SH-SY5Y (cell line): ENCODE data around the gene SMYD3.

Experiments
- GATA2 ChIP-seq: IDR thresholded peaks from 2 replicates; pipeline ENCODE4 v1.6.1; 2011; ENCODE audit warnings: mild to moderate bottlenecking, low read depth, low read length
- GATA3 ChIP-seq: IDR thresholded peaks from 2 replicates; pipeline ENCODE4 v1.6.1; 2011; ENCODE audit warnings: low read depth, mild to moderate bottlenecking, low read length, moderate library complexity

Gene SMYD3

GRCh38 chr1:246166841-246167240 is 340.2 kb downstream of the SMYD3 start:
- TF ChIP-seq GATA2: no peak
- TF ChIP-seq GATA3: no peak

- no peak for TF ChIP-seq GATA3
- TF ChIP-seq GATA2: no peak
Measured at GRCh38 chr1:246165826-246166709, 341.0 kb downstream of the SMYD3 start.

- TF ChIP-seq GATA2 (no peak), GATA3 (no peak)
Measured at GRCh38 chr1:246164764-246165163, 342.3 kb downstream of the SMYD3 start.

- no peak for TF ChIP-seq GATA2
Measured at GRCh38 chr1:246162560-246162959, 344.5 kb downstream of the SMYD3 start.

GRCh38 chr1:246161626-246162025 is 345.5 kb downstream of the SMYD3 start:
- TF ChIP-seq GATA3 (no peak), GATA2 (no peak)

GRCh38 chr1:246160905-246161304 is 346.2 kb downstream of the SMYD3 start:
- no peak for TF ChIP-seq GATA2
- no peak for TF ChIP-seq GATA3

- no peak for TF ChIP-seq GATA2
- TF ChIP-seq GATA3: no peak
Measured at GRCh38 chr1:246160374-246160773, 346.7 kb downstream of the SMYD3 start.

- no peak for TF ChIP-seq GATA2
- no peak for TF ChIP-seq GATA3
Measured at GRCh38 chr1:246159279-246160227, 347.5 kb downstream of the SMYD3 start.

GRCh38 chr1:246158131-246158530 is 348.9 kb downstream of the SMYD3 start:
- TF ChIP-seq GATA2: no peak
- no peak for TF ChIP-seq GATA3

GRCh38 chr1:246157516-246157915 is 349.6 kb downstream of the SMYD3 start:
- TF ChIP-seq GATA2 (no peak), GATA3 (no peak)

GRCh38 chr1:246156847-246157246 is 350.2 kb downstream of the SMYD3 start:
- TF ChIP-seq GATA3 (no peak), GATA2 (no peak)

GRCh38 chr1:246155923-246156322 is 351.2 kb downstream of the SMYD3 start:
- TF ChIP-seq GATA3 (no peak), GATA2 (no peak)

GRCh38 chr1:246153796-246154212 is 353.3 kb downstream of the SMYD3 start:
- TF ChIP-seq GATA3: no peak
- no peak for TF ChIP-seq GATA2

- no peak for TF ChIP-seq GATA3
- TF ChIP-seq GATA2: no peak
Measured at GRCh38 chr1:246152986-246153431, 354.1 kb downstream of the SMYD3 start.
